GM18520 (cell line): ENCODE data around the gene CLIC5.

ENCODE experiments used
- ATAC-seq: cut with Tn5 transposase; IDR thresholded peaks from one replicate; pipeline ENCODE4 v1.9.1; 2021; ENCODE audit not compliant: unreplicated experiment

The CLIC5 gene

GRCh38 chr6:46000905-46001304 is 14.8 kb downstream of the CLIC5 start:
- ATAC-seq, result no peak

- no peak for ATAC-seq
These were observed 17.1 kb downstream of the CLIC5 start for GRCh38 chr6:45998524-45998923.

GRCh38 chr6:45997875-45998506 is 17.7 kb downstream of the CLIC5 start:
- no peak for ATAC-seq

- ATAC-seq, result no peak
These were observed 24.5 kb downstream of the CLIC5 start for GRCh38 chr6:45991189-45991588.

- ATAC-seq, result no peak
These were observed 25.5 kb downstream of the CLIC5 start for GRCh38 chr6:45990162-45990561.

- no peak for ATAC-seq
These were observed 27.0 kb downstream of the CLIC5 start for GRCh38 chr6:45988635-45989034.

- no peak for ATAC-seq
These were observed 27.8 kb downstream of the CLIC5 start for GRCh38 chr6:45987856-45988255.

GRCh38 chr6:45986746-45987274 is 28.9 kb downstream of the CLIC5 start:
- ATAC-seq, result no peak

GRCh38 chr6:45984788-45985425 is 30.8 kb downstream of the CLIC5 start:
- ATAC-seq, result no peak

- no peak for ATAC-seq
These were observed 31.3 kb downstream of the CLIC5 start for GRCh38 chr6:45984347-45984746.

GRCh38 chr6:45983062-45983461 is 32.6 kb downstream of the CLIC5 start:
- no peak for ATAC-seq

- ATAC-seq, result no peak
These were observed 33.2 kb downstream of the CLIC5 start for GRCh38 chr6:45982280-45983036.

- ATAC-seq, result no peak
These were observed 34.6 kb downstream of the CLIC5 start for GRCh38 chr6:45981046-45981445.

- ATAC-seq, result no peak
These were observed 36.3 kb downstream of the CLIC5 start for GRCh38 chr6:45979311-45979710.

GRCh38 chr6:45974596-45974995 is 41.1 kb downstream of the CLIC5 start:
- ATAC-seq, result no peak

GRCh38 chr6:45972795-45973503 is 42.7 kb downstream of the CLIC5 start:
- no peak for ATAC-seq

- ATAC-seq, result no peak
These were observed 44.4 kb downstream of the CLIC5 start for GRCh38 chr6:45971287-45971686.

GRCh38 chr6:45970326-45970725 is 45.3 kb downstream of the CLIC5 start:
- ATAC-seq, result no peak

- no peak for ATAC-seq
These were observed 45.8 kb downstream of the CLIC5 start for GRCh38 chr6:45969883-45970282.

GRCh38 chr6:45969026-45969425 is 46.6 kb downstream of the CLIC5 start:
- ATAC-seq, result no peak

- ATAC-seq, result no peak
These were observed 48.3 kb downstream of the CLIC5 start for GRCh38 chr6:45967363-45967762.
